GF-D8 (cell line): ENCODE measurements around the gene CCDC174.

ENCODE experiments used
- DNase-seq: peaks from one replicate; lab custom pipeline; 2025; lab: John Stamatoyannopoulos, UW

Gene CCDC174

DNA sequence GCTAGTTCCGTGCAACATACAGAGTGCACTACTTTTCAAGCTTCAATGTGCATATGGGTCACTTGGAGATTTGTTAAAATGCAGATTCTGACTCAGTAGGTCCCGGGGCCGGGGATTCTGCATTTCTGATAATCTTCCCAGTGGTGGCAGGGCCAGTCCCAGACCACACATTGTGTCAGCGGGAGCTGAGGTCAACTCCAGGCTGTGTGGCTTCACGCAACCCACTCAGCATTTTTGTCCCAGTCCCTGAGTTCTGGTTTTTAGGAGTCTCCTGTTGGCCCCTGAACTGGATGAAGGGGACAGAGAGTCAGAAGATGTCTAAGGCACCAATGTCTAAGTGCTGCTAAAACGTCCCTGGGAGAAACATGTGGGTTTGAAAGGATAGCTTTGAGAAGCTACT is 26.1 kb upstream of the CCDC174 start:
- no peak for DNase-seq

DNA sequence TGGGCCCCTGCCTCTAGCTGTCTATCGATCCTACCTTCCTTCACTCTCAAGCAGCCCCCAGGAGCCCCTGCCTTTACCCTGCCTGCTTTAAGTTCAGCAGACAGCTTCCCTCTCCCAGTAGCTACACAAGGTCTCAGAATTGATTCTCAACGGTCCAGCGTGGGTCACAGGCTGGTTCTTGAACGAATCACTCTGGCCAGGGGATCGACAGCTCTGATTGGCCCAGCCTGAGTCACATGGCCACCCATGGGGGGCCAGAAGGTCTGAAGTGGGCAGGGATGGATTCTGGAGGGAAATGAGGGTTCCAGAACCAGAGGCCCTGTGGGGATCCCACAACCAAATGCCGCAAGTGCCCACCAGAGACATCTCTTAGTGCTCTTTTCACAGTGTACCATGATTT is 23.7 kb upstream of the CCDC174 start:
- DNase-seq: no peak

GRCh38 chr3:14628406-14628805 is 23.2 kb upstream of the CCDC174 start:
- DNase-seq: no peak

GRCh38 chr3:14630404-14631100 is 21.0 kb upstream of the CCDC174 start:
- no peak for DNase-seq

- DNase-seq: no peak
These were observed 20.5 kb upstream of the CCDC174 start for GRCh38 chr3:14631101-14631497.

DNA sequence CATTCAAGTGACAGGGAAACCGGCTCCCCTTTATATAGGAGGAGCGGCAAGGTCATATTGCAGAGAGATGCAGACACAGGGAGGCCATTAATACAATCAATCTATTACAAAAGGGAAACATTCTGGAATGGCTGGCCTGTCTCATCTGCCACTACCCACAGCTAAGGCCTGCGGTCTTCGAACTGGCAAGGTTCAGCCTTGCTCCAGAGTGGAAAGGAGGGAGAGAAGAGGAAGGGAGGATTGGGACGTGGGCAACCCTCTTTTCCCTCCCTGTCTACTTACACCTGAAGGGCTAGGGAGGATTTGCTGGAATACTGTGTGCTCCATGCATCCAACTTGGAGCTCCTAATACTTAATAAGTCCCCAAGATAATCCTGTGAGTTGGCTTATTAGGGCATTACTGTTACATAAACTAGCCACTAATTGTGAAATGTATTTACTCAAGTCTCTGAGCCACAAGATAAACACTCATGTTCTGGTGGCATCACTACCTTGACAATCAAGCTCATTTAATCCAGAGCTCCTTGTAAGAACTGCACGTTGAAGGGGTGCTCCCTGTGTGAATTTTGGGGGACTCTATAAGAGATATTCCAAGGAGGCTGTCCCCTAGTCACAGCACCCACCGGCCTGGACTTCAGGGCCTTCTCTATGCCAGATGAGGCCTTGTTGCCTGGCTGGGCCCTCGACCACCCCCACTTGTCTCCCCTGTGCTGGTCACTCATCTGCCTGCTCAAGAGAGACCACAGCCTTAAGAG is 19.7 kb upstream of the CCDC174 start:
- DNase-seq: no peak

DNA sequence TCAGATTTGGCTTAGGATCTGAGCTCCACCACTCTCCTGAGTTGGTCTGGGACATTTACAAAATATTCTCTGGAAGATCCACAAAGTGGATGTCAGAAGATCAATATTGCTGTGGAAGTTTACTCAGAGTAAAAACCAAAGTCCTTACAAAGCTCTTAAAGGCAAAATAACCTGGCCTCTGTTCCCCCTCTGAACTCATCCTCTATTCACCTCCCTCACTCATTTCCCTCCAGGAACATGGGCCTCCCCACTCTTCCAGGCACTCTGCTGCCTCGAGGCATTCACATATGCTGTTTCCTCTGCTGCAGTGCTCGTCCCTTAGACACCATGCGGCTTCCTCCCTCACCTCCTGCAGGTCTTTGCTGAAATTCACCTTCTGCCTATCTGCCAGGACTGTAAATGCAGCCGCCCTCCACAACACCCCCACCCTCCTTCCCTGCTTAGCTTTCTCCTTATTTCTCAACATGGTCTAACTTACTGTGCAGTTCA is 19.1 kb upstream of the CCDC174 start:
- DNase-seq: no peak

- no peak for DNase-seq
These were observed 18.1 kb upstream of the CCDC174 start for GRCh38 chr3:14633417-14633816.

- peak; percentile 16 for DNase-seq
These were observed 17.6 kb upstream of the CCDC174 start for GRCh38 chr3:14633819-14634424.

DNA sequence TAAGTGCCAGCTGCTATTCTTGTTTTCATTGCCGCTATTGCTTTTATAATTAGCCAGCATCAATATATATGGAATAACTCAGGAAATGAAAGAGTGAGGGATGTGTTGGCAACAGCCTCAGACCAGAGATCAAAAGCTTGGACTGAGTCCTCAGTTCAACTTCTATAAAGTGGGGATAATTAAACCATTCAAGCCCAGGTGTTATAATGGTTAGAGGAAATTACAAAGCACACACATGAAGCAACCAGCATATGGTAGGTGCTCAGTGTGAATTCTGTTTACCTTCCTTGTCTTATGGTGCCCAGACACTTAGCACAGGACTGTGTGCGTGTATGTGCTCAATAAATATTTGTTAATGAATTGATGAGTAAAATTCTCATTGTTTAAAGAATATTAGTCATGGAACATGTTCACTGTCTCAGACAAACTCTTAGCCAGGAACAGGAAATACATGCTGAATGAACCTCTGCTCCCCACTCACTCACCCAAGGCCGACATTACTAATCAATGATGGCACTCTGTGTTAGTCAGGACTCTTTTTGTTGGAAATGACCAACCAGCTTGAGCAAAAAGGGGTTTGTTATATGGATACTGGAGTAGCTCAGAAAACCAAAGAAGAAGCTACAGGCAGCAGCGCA is 16.7 kb upstream of the CCDC174 start:
- DNase-seq: no peak

DNA sequence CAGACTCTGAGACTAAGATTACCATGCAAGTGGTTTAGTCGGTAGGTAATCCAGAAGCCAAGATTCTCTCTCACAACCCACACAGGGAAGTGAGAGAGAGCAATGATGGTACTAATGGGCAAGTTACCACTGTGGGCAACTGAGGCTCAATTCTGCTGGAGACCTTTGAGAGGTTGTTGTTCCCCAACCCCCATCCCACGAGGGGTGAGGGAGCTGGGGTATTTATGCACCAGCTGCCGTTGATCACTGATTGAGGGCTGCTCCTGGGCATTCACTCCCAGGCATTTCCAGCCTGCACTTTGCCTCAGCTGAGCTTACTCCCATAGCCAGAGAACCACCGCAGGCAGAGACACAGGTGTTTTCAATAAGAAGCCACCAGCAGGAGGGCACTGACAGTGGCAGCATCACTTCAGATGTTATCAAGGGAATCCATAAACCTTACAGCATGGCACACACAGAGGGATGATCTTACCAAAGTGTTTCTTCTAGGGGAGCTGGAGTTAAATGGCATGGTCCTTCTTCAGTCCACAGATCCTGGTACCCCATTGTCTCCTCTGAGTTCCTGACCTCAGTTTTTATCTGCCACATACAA is 15.0 kb upstream of the CCDC174 start:
- no peak for DNase-seq

- DNase-seq: no peak
These were observed 11.4 kb upstream of the CCDC174 start for GRCh38 chr3:14640157-14640562.

DNA sequence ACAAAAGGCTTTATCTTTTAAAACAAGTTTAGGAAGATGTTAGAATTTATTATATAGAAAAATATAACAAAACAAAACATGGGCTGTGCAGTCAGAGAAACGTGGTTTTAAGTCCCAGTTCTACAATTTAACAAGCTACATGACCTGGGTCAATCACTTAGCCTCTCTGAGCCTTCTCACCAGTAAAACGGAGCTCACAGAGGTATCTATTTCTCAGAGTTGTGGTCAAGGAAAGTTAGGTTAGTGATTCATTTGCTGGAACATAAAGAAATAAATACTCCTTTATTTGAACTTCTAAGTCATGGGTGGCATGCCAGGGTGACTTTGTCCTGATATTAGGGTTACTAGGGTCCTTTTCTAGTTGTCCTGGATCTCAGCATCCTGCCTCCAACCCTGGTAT is 10.8 kb upstream of the CCDC174 start:
- no peak for DNase-seq

GRCh38 chr3:14641346-14641745 is 10.2 kb upstream of the CCDC174 start:
- no peak for DNase-seq

DNA sequence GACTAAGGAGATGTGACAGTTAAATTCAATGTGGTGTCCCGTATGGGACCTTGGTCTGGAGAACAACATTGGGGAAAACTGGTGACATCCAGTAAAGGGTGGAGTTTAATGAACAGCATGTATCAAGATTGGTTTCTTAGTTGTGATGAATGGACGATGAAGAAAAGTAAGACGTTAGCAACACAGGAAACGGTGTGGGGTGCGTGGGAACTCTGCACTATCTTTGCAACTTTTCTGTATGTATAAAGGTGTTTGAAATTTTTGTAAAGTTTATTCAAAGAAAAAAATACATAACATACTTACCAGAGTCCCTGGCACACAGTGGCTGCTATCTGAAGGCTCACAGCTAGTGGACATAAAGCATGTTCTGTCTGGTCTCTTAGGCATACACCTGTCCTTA is 6.1 kb upstream of the CCDC174 start:
- no peak for DNase-seq

- DNase-seq: no peak
These were observed 5.4 kb upstream of the CCDC174 start for GRCh38 chr3:14646131-14646573.

- DNase-seq: no peak
These were observed 4.8 kb upstream of the CCDC174 start for GRCh38 chr3:14646589-14647413.

DNA sequence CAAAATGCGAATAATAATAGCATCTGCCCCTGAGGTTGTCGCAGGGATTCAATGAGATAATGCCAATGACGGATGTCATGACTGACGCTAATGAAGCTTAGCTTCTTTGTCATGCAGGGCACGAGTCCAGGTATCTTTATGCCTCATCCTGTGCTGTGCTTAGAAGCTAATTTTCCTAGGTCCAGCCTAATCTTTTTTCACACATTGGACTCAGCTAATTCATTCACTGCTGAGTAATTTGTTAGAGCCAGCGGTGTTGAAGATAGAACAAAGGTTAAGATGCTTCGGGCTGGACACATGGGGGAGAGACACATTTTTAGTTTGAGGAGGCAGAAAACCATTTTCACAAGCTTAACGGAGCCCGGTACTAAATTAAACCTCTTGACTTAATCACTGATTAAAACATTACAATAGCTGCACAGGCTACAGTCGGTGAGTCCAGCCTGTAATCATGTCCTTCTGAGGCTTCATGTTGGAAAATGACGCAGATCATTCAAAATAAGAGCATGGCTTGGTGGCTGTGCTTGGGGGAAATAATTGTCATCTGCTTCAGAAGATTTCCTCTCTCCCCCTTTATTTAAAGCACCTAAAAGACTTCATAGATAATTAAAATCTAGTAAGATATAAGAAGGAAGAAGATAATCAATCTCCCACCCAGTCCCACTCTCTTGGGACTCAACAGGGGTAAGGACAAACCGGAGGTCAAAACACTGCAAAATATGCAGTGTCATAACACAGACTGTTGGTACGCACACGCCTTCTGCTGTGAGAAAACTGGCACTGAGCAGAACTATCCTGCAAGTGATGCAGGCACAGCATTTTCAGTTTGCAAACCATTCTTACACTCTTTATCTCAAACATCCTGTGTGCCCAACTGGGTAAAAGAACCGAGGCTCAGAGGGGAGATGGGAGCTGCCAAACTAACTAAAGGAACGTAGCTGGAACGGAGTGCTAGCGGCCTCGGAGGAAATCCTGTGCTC is 3.3 kb upstream of the CCDC174 start:
- DNase-seq: peak; percentile 44

DNA sequence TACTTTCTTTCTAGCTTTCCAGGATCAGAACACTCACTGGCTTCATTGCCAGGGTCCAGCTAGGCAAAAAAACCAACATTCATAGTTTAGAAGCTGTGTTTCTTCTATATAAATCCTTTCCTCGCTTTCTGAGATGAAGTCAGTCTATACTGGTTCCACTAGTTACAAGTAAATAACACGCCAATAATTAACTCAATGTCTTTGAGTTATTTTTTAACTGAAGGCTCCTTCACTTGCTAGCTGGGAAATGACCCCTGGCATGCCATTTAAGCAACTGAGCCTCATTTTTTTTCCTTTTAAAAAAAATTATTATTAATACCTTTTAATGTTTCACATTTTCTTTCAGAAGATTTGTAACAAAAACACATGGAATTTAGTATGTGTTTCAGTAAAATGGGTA is 2.1 kb upstream of the CCDC174 start:
- no peak for DNase-seq

DNA sequence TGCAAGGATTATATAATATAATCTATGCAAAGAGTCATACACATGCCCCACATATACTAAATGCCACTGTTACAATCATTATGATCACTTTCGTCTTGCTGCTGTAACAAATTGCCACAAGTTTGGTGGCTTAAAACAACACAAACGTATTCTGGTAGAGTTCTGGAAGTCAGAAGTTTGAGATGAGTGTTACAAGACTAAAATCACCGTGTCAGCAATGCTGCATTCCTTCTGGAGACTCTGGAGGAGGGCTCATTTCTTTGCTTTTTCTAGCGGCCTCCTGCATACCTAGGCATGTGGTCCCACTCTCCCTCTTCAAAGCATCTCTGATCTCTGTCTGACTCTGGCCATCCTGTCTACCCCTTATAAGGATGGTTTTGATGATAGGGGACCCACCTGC is 1.4 kb upstream of the CCDC174 start:
- DNase-seq: no peak
